Activated naive CD4-positive, alpha-beta T cell treated with anti-CD3 and anti-CD28 coated beads, Interleukin-2, amount 10 ng/mL, durations not matched to agents 7 days and 5 days (primary cell): Measurements from ENCODE around the gene GGN.

Experiments used
- CTCF ChIA-PET: fragments of 350-600 bp; sonication (Branson Sonifier 250); formaldehyde crosslinking; loops from one replicate; lab custom pipeline; 2021; ENCODE audit warnings: antibody characterized with exemption; lab: Charles Lee
- DNase-seq: peaks from one replicate; pipeline ENCODE4 v3.0.0-alpha.2; 2020
- H3K27ac Mint-ChIP-seq: one replicate; pipeline ENCODE4 v1.8.0; 2021; ENCODE audit warnings: mild to moderate bottlenecking, moderate library complexity, mixed read lengths
- H3K27me3 Mint-ChIP-seq: one replicate; pipeline ENCODE4 v1.8.0; 2021; ENCODE audit warnings: mild to moderate bottlenecking, mixed read lengths
- H3K36me3 Mint-ChIP-seq: one replicate; pipeline ENCODE4 v1.8.0; 2021; ENCODE audit warnings: mixed read lengths
- H3K4me1 Mint-ChIP-seq: one replicate; pipeline ENCODE4 v1.8.0; 2021; ENCODE audit warnings: mixed read lengths
- H3K4me3 Mint-ChIP-seq: one replicate; pipeline ENCODE4 v1.8.0; 2021; ENCODE audit warnings: mild to moderate bottlenecking, moderate library complexity, mixed read lengths
- H3K9me3 Mint-ChIP-seq: one replicate; pipeline ENCODE4 v1.8.0; 2021; ENCODE audit warnings: mixed read lengths

GGN gene

GRCh38 chr19:38402967-38403674 lies 15.3 kb upstream of the GGN start, which contains the start of gene FAM98C:
Gene FAM98C, plus strand, starts transcription at chr19:38403093. Its CDS starts 61 bp downstream, at chr19:38403154.
- peaks cover 28% of the 10 kb centered on the region for H3K4me1 Mint-ChIP-seq
- no peaks in the 10 kb centered on the region for H3K9me3 Mint-ChIP-seq

GRCh38 chr19:38402623-38402966 lies 14.8 kb upstream of the GGN start:
- peaks cover 28% of the 10 kb centered on the region for H3K4me1 Mint-ChIP-seq
- H3K27me3 Mint-ChIP-seq, result peaks cover 22% of the 10 kb centered on the region
- peaks cover 13% of the 10 kb centered on the region for H3K36me3 Mint-ChIP-seq

More at GRCh38 chr19:38402967-38403674, 15.3 kb upstream of the GGN start, which contains the start of gene FAM98C:
- peak; percentile 97 for DNase-seq
- H3K4me3 Mint-ChIP-seq, result peak within 1 kb of the TSS; percentile 92
- H3K36me3 Mint-ChIP-seq, result peaks cover 15% of the 10 kb centered on the region
- H3K27me3 Mint-ChIP-seq, result peaks cover 19% of the 10 kb centered on the region
- CTCF ChIA-PET, result interaction anchor here (0.6 to 3.3 kb wide), 38 partner anchors 8 to 549 kb away, joined by 3 to 42 read pairs (median 4); partner anchors contain the start of genes ACTN4, EIF3K, GGN and MAP4K1
- peak within 1 kb of the TSS; percentile 94 for H3K27ac Mint-ChIP-seq

GRCh38 chr19:38401148-38401547 lies 13.3 kb upstream of the GGN start:
- CTCF ChIA-PET, result interaction anchor here (1.2 kb wide), 1 partner anchor 234 kb away, joined by 3 read pairs; no protein-coding TSS in a partner anchor
- Mint-ChIP-seq H3K4me1 (peaks cover 35% of the 10 kb centered on the region), H3K36me3 (peaks cover 9% of the 10 kb centered on the region), H3K27me3 (peaks cover 37% of the 10 kb centered on the region), H3K4me3 (no peak overlapping the region), H3K9me3 (no peaks in the 10 kb centered on the region), H3K27ac (peak overlapping the region; percentile 88)
- no peak for DNase-seq

More at GRCh38 chr19:38402623-38402966, 14.8 kb upstream of the GGN start:
- CTCF ChIA-PET, result interaction anchor here (0.6 to 3.3 kb wide), 35 partner anchors 8 to 550 kb away, joined by 3 to 42 read pairs (median 4); partner anchors contain the start of genes ACTN4, EIF3K, GGN and MAP4K1
- no peaks in the 10 kb centered on the region for H3K9me3 Mint-ChIP-seq
- H3K27ac Mint-ChIP-seq, result peak overlapping the region; percentile 94
- no peak for DNase-seq
- peak overlapping the region; percentile 92 for H3K4me3 Mint-ChIP-seq

GRCh38 chr19:38400361-38400760 lies 12.5 kb upstream of the GGN start:
- no peak for DNase-seq
- peaks cover 33% of the 10 kb centered on the region for H3K4me1 Mint-ChIP-seq
- CTCF ChIA-PET, result interaction anchor here (0.6 kb wide), 1 partner anchor 268 kb away, joined by 3 read pairs; no protein-coding TSS in a partner anchor
- H3K36me3 Mint-ChIP-seq, result peaks cover 7% of the 10 kb centered on the region
- no peaks in the 10 kb centered on the region for H3K9me3 Mint-ChIP-seq
- H3K4me3 Mint-ChIP-seq, result no peak overlapping the region
- peak overlapping the region; percentile 47 for H3K27ac Mint-ChIP-seq
- peaks cover 38% of the 10 kb centered on the region for H3K27me3 Mint-ChIP-seq

- Mint-ChIP-seq H3K27ac (no peak overlapping the region), H3K4me1 (peaks cover 31% of the 10 kb centered on the region), H3K9me3 (no peaks in the 10 kb centered on the region), H3K36me3 (peaks cover 3% of the 10 kb centered on the region), H3K4me3 (no peak overlapping the region), H3K27me3 (peaks cover 46% of the 10 kb centered on the region)
- DNase-seq, result no peak
- CTCF ChIA-PET, result interaction anchor here (0.6 kb wide), 1 partner anchor 267 kb away, joined by 3 read pairs; no protein-coding TSS in a partner anchor
Measured at GRCh38 chr19:38399537-38399936, 11.7 kb upstream of the GGN start.

DNA sequence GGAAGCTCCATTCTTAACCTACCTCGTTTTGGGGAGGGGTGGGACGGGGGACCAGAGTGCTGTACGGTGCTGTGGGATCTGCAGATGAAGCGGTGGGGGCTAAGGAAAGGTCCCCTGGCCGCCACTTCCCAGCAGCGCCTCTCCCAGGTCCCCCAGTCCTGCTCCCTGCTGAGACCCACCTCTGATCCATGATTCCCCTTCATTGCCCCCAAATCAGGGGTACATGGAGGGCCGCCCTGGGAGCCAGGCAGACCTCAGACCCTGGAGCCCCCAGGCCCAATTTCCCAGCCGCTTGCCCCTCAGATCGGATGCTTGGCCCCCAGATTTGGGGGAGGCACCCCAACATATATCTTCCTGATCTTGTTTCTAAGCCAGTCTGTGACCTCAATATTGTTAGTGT lies 11.2 kb upstream of the GGN start:
- Mint-ChIP-seq H3K4me1 (peaks cover 28% of the 10 kb centered on the region), H3K36me3 (peaks cover 3% of the 10 kb centered on the region), H3K4me3 (no peak overlapping the region), H3K27me3 (peaks cover 51% of the 10 kb centered on the region), H3K9me3 (no peaks in the 10 kb centered on the region), H3K27ac (no peak overlapping the region)
- DNase-seq, result no peak
- CTCF ChIA-PET, result no interaction called here

GRCh38 chr19:38395381-38396114 lies 7.7 kb upstream of the GGN start:
- peaks cover 16% of the 10 kb centered on the region for H3K4me1 Mint-ChIP-seq
- H3K4me3 Mint-ChIP-seq, result peak overlapping the region; percentile 70
- no peaks in the 10 kb centered on the region for H3K36me3 Mint-ChIP-seq
- no peaks in the 10 kb centered on the region for H3K9me3 Mint-ChIP-seq
- DNase-seq, result peak; percentile 64
- peaks cover 74% of the 10 kb centered on the region for H3K27me3 Mint-ChIP-seq
- H3K27ac Mint-ChIP-seq, result no peak overlapping the region
- CTCF ChIA-PET, result interaction anchor here (1.1 kb wide), 1 partner anchor 21 kb away, joined by 3 read pairs; the partner anchor contains the start of gene PSMD8

DNA sequence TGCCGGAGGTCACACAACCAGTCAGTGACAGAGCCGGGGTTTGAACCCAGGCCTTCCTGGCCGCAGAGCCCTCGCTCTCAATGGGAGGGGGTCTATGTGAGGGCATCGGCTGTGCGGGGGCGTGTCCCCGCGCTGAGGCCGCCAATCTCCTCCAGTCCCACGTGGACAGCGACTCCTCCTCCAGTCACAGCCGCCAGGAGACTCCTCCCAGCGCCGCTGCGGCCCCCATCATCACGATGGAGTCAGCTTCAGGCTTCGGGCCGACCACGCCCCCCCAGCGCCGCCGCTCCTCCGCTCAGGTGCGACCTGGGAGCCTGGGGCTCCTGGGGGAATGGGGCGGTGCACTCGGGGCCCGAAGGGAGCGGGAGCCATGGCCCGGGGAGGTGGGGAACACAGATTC lies 6.7 kb upstream of the GGN start:
- Mint-ChIP-seq H3K27ac (no peak overlapping the region), H3K4me3 (peak overlapping the region; percentile 70), H3K9me3 (no peaks in the 10 kb centered on the region), H3K27me3 (peaks cover 79% of the 10 kb centered on the region), H3K36me3 (no peaks in the 10 kb centered on the region), H3K4me1 (peaks cover 20% of the 10 kb centered on the region)
- peak; percentile 83 for DNase-seq
- CTCF ChIA-PET, result interaction anchor here (1.1 kb wide), 2 partner anchors 8 to 20 kb away, joined by 3 to 7 read pairs; partner anchors contain the start of genes FAM98C and PSMD8

GRCh38 chr19:38392707-38393308 lies 5.0 kb upstream of the GGN start:
- peaks cover 86% of the 10 kb centered on the region for H3K27me3 Mint-ChIP-seq

GRCh38 chr19:38391911-38392464 lies 4.2 kb upstream of the GGN start:
- no peak overlapping the region for H3K4me3 Mint-ChIP-seq

More at GRCh38 chr19:38392707-38393308, 5.0 kb upstream of the GGN start:
- CTCF ChIA-PET, result interaction anchor here (1.2 kb wide), 1 partner anchor 10 kb away, joined by 3 read pairs; the partner anchor contains the start of gene FAM98C
- Mint-ChIP-seq H3K9me3 (no peaks in the 10 kb centered on the region), H3K27ac (no peak overlapping the region), H3K4me3 (no peak overlapping the region), H3K4me1 (peaks cover 28% of the 10 kb centered on the region), H3K36me3 (no peaks in the 10 kb centered on the region)
- DNase-seq, result no peak

DNA sequence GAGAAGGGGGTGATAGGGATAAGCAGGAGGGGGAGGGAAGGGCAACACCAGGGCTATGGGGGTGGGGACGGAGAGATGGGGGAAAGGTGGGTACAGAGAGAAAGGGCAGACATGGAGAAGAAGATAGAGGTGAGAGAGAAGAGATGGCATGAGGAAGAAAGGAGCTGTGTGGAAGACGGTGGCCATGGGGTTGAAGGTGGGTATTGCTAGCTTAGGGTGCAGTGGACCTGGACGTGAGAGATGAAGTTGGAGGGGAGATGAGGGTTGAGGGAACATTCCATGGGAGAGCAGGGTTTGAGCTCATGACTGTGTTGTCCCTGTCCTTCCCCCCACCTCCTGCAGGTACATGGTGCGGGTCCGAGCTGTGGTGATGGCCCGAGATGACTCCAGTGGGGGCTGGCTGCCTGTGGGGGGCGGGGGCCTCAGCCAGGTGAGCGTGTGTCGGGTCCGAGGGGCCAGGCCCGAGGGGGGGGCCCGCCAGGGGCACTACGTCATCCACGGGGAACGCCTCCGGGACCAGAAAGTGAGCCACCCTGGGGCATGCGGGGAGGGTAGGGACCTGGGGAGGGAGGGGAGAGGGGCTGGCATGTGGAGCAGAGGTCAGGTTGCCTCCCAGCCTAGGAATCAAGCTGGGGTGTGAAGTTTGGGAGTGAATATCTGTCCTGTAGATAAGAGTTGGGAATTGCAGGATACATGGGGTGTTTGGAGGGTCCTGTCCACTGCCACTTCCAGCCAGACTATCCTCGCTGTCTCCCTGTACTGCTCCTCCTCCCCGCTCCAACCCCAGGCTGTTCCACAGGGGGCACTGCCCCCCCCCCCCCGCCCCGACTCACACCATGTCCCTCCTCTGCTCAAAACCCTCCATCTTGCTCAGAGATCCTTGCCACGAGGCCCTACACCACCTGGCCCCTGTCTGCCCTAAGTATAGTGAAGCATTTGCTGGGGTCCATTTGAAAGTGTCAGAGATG lies 2.4 kb upstream of the GGN start:
- H3K9me3 Mint-ChIP-seq, result no peaks in the 10 kb centered on the region
- peaks cover 4% of the 10 kb centered on the region for H3K36me3 Mint-ChIP-seq
- no peak overlapping the region for H3K4me3 Mint-ChIP-seq
- H3K27me3 Mint-ChIP-seq, result peaks cover 92% of the 10 kb centered on the region
- H3K4me1 Mint-ChIP-seq, result peaks cover 26% of the 10 kb centered on the region
- DNase-seq, result no peak
- CTCF ChIA-PET, result interaction anchor here (3.9 kb wide), 1 partner anchor 12 kb away, joined by 17 read pairs; the partner anchor contains the start of gene FAM98C
- H3K27ac Mint-ChIP-seq, result no peak overlapping the region

More at GRCh38 chr19:38391911-38392464, 4.2 kb upstream of the GGN start:
- no peak for DNase-seq
- H3K27ac Mint-ChIP-seq, result no peak overlapping the region
- H3K36me3 Mint-ChIP-seq, result peaks cover 3% of the 10 kb centered on the region
- H3K9me3 Mint-ChIP-seq, result no peaks in the 10 kb centered on the region
- peaks cover 33% of the 10 kb centered on the region for H3K4me1 Mint-ChIP-seq
- peaks cover 86% of the 10 kb centered on the region for H3K27me3 Mint-ChIP-seq
- CTCF ChIA-PET, result no interaction called here

DNA sequence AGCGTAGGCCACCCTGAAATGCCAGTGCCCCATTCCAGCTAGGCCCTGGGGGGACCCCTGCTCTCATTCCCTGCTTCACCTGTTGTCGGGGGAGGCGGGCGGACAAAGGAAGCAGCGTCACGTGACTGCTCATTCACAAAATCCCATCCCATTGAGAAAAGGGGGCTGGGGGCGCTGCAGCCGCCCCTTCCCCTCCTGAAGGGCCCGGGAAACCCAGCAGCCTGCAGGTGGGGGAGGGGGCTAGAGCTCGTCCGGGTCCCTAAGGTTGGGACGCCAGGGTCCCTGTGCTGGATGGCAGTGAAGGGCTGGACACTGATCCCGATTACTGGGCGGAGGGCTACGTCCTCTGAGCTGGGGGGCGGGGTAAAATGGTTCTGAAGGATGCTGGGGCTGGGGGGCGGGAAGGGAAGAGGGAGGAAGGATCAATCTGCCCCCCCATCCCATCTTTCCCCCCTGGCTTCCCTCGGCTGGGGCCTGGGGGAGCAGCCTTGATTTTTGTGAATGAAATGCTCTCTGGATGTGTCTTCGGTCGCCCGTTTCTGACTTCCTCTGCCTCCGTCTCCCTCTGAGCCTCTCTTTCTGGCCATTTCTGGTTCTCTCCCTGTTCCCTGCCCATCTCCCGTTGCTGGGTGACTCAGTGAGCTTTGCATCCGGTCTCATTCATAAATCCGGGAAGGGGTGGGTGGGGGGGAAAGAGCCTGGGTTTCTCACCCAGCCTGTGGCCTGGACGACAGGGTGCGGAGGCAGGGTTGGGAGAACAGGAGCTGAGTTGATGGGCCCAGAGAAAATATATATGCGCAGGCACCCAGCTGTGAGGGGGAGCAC lies 1.5 kb upstream of the GGN start:
- Mint-ChIP-seq H3K4me1 (peaks cover 23% of the 10 kb centered on the region), H3K27me3 (peaks cover 92% of the 10 kb centered on the region), H3K27ac (no peak overlapping the region), H3K36me3 (peaks cover 12% of the 10 kb centered on the region), H3K9me3 (no peaks in the 10 kb centered on the region), H3K4me3 (peak overlapping the region; percentile 16)
- DNase-seq, result no peak
- CTCF ChIA-PET, result interaction anchor here (3.9 kb wide), 1 partner anchor 13 kb away, joined by 17 read pairs; the partner anchor contains the start of gene FAM98C
